ENCODE results near the gene TPR.

TPR gene

DNA sequence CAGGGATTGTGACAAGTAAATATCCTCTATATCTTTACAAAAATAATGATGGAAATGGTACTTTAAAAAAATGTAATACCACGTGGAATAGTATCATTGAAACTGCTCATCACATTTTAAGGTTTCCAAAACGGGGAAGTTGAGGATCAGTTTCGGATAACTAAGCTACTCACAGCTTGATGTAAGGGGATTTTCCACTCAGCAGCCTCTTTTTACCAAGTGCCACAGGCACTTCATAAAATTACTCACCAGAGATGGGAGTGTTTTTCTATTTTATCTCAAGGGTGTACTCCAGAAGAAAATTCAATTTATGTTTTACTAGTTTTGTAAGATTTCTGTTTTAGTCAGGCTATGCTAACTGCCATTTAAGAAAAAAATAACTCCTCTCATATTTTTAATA lies 91.7 kb downstream of the TPR start:
- DNase-seq: no peak

DNA sequence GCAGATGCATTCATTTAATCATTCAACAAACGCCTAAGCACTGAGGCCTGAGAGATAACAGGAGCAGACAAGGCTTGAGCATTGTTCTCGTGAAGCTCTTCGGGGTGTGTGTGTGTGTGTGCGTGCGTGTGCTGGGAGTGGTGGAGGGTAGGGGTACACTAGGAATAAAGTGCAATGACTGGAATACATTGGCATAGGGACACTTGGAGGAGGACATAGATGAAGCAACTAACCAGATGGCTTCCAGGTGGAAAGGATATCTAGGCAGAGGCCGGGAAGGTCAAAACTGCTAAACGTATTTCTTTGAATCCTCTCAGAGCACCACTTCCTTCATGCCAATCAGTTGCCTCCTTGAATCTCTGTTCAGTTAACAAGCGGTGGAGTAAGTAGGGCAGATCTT lies 92.6 kb downstream of the TPR start:
- no peak for DNase-seq

DNA sequence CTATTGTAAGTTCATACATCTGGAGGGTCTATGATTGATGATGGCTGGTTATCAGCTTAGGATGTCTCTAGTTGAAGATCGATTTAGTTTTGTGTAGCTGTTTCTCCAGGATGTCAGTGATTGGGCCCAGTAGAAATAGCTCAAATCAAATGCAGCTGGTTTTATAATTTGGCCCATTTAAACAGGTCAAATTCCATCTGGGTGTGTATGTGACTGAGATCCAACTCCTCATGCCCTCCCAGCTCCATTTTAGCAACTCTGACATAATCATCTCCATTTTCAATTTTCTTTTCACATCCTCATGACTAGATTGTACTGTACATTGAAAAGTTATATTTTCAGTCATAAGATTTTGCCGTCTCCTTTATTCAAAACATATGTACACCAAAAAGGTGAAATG lies 99.2 kb downstream of the TPR start:
- DNase-seq: no peak

DNA sequence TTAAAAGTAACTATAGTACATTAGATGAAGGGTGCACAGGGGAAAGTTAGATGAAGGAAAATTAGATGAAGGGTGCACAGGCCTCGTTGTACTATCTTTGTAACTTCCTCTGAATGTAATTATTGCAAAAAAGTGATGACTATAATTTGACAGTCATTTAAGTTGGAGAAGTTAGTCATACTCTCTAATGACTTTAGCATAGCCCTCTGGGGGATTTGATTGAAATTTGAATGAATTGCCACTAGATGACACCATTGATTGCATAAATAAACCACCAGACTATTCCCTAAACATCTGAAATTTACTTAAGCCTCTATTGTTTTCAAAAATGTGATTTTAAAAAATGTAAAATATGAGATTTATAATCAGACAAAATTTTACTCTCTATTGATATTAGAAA lies 102.6 kb downstream of the TPR start:
- DNase-seq: no peak

DNA sequence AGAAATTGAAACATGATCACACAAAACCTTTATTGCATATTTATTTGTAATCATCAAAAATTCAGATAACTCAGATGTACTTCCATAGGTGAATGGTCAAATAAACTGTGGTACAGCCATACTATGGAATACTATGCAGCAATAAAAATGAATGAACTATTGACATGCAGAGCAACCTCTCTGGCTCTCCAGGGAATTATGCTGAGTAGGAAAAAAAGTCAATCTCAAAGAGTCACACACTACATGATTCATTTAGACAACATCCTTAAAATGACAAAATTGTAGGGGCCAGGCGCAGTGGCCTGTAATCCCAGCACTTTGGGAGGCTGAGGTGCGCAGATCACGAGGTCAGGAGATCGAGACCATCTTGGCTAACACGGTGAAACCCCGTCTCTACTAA lies 104.0 kb downstream of the TPR start:
- no peak for DNase-seq

Data from COR-L47 (cell line).